ENCODE data around the gene HYAL3. TPM values are rescaled to one million over a fixed set of nuclear protein-coding genes. Genes with fewer than 3 reads are reported as not detected.

The HYAL3 gene
- total RNA-seq, 1 experiment from 2014 or later: 10.2 TPM

- intact Hi-C loops (cut with micrococcal nuclease; ENCODE audit: unreplicated experiment): no loop called here
- H3F3A ChIP-seq (ENCODE audit: insufficient read depth, low read depth): peaks cover 9% of the 10 kb centered on the region; the same call in 1 of the 2 replicates
- peaks cover 4% of the 10 kb centered on the region; the same call in 1 of the 2 replicates for H3K9me3 ChIP-seq (ENCODE audit: insufficient read depth, low read depth)
- H4K20me1 ChIP-seq (ENCODE audit: insufficient read depth): no peaks in the 10 kb centered on the region
- no peak within 1 kb of the TSS for H3K4me2 ChIP-seq
- H2AFZ ChIP-seq: no peak within 1 kb of the TSS
- H3K27me3 ChIP-seq (ENCODE audit: insufficient read depth, low read depth): no peaks in the 10 kb centered on the region
- H3K79me2 ChIP-seq (ENCODE audit: low read depth): 0 out of 2 replicates have a peak, but pooled peaks cover 7% of the 10 kb centered on the region
- H3K4me1 ChIP-seq (replicated peaks; ENCODE audit: insufficient read depth): peaks cover 18% of the 10 kb centered on the region
- H3K9me2 ChIP-seq (ENCODE audit: insufficient read depth): no peaks in the 10 kb centered on the region
- H3K4me3 ChIP-seq: no peak within 1 kb of the TSS
- ChIA-PET CTCF (interaction anchor here (0.6 to 1.1 kb wide), 4 partner anchors 13 to 246 kb away, joined by 3 to 4 read pairs (median 4); no protein-coding TSS in a partner anchor), POLR2A (ENCODE audit: unreplicated experiment) (interaction anchor here (0.6 to 0.8 kb wide), 4 partner anchors 14 to 136 kb away, joined by 3 to 7 read pairs (median 3); no protein-coding TSS in a partner anchor)
- DNase-seq: peak in 1 of 2 experiments; percentile 37
- H3K27ac ChIP-seq: no peak within 1 kb of the TSS
- BruUV-seq (replicated peaks): no TSS peak
- TF ChIP-seq EZH2 (IDR thresholded peaks at IDR 0.05; ENCODE audit: low read depth): no peak
- no peak for TF ChIP-seq CTCF (conservative IDR thresholded peaks at IDR 0.05)
- H3K36me3 ChIP-seq (ENCODE audit: low read depth): no peaks in the 10 kb centered on the region
Measured at GRCh38 chr3:50303013-50303815, 4.0 kb upstream of the HYAL3 start, which contains the start of gene HYAL1. Gene HYAL1, minus strand, starts transcription at chr3:50303574. Its CDS starts 618 bp downstream, at chr3:50302956.

GRCh38 chr3:50302095-50303012 is 3.1 kb upstream of the HYAL3 start:
- H3F3A ChIP-seq (ENCODE audit: insufficient read depth, low read depth): peaks cover 9% of the 10 kb centered on the region; the same call in 1 of the 2 replicates
- H3K4me2 ChIP-seq: no peak overlapping the region
- no peak for DNase-seq
- H4K20me1 ChIP-seq (ENCODE audit: insufficient read depth): no peaks in the 10 kb centered on the region
- intact Hi-C loops (cut with micrococcal nuclease; ENCODE audit: unreplicated experiment): no loop called here
- no peaks in the 10 kb centered on the region for H3K9me2 ChIP-seq (ENCODE audit: insufficient read depth)
- H3K79me2 ChIP-seq (ENCODE audit: low read depth): 0 out of 2 replicates have a peak, but pooled peaks cover 10% of the 10 kb centered on the region
- H3K27ac ChIP-seq: no peak overlapping the region
- ChIA-PET POLR2A (ENCODE audit: unreplicated experiment) (interaction anchor here (0.7 to 0.8 kb wide), 2 partner anchors 15 to 135 kb away, joined by 3 to 7 read pairs; no protein-coding TSS in a partner anchor), CTCF (interaction anchor here (0.6 kb wide), 1 partner anchor 246 kb away, joined by 4 read pairs; no protein-coding TSS in a partner anchor)
- no peak overlapping the region for H3K4me3 ChIP-seq
- H3K36me3 ChIP-seq (ENCODE audit: low read depth): no peaks in the 10 kb centered on the region
- H2AFZ ChIP-seq: no peak overlapping the region
- peaks cover 20% of the 10 kb centered on the region for H3K4me1 ChIP-seq (replicated peaks; ENCODE audit: insufficient read depth)
- H3K27me3 ChIP-seq (ENCODE audit: insufficient read depth, low read depth): no peaks in the 10 kb centered on the region
- TF ChIP-seq EZH2 (IDR thresholded peaks at IDR 0.05; ENCODE audit: low read depth): no peak
- no peak for TF ChIP-seq CTCF (conservative IDR thresholded peaks at IDR 0.05)
- no peaks in the 10 kb centered on the region for H3K9me3 ChIP-seq (ENCODE audit: insufficient read depth, low read depth)
- no TSS peak for BruUV-seq (replicated peaks)

Data from PC-9 (cell line).